LNCAP (cell line): ENCODE results near the gene GHDC.

Experiments
- CTCF ChIP-seq: fragments of 450-650 bp; IDR thresholded peaks from 2 replicates; pipeline ENCODE4 v1.5.1; 2017; ENCODE audit warnings: mild to moderate bottlenecking

GHDC gene

GRCh38 chr17:42181851-42182207, 12.5 kb downstream of the GHDC start:
- TF ChIP-seq CTCF: no peak

- peak; percentile 75 for TF ChIP-seq CTCF
These were observed 13.1 kb downstream of the GHDC start, which contains the start of gene KCNH4 for GRCh38 chr17:42180922-42181850. Gene KCNH4 (minus strand): TSS chr17:42181142. CDS start chr17:42180945, 197 bp downstream.

GRCh38 chr17:42180411-42180921, 13.8 kb downstream of the GHDC start:
- no peak for TF ChIP-seq CTCF

GRCh38 chr17:42179911-42180410, 14.3 kb downstream of the GHDC start:
- TF ChIP-seq CTCF: no peak

- no peak for TF ChIP-seq CTCF
These were observed 15.0 kb downstream of the GHDC start for GRCh38 chr17:42179335-42179734.

- TF ChIP-seq CTCF: no peak
These were observed 15.5 kb downstream of the GHDC start for GRCh38 chr17:42178817-42179216.

- no peak for TF ChIP-seq CTCF
These were observed 16.6 kb downstream of the GHDC start for GRCh38 chr17:42177684-42178083.
